CD8-positive, alpha-beta memory T cell (primary cell): ENCODE measurements around the gene UBQLN4. TPM values are rescaled to one million over a fixed set of nuclear protein-coding genes. Genes with fewer than 3 reads are reported as not detected.

ENCODE experiments used
- CTCF ChIA-PET: fragments of 350-600 bp; sonication (Branson Sonifier 250); formaldehyde crosslinking; loops from one replicate; lab custom pipeline; 2021; ENCODE audit warnings: antibody characterized with exemption; lab: Charles Lee
- POLR2A ChIA-PET: fragments of 350-600 bp; sonication (Branson Sonifier 250); formaldehyde crosslinking; loops from one replicate; lab custom pipeline; 2021; ENCODE audit warnings: antibody characterized with exemption; lab: Charles Lee
- DNase-seq, 5 donors: peaks; one replicate each; pipeline versions ENCODE4 v3.0.0 to v3.0.0-alpha.2; 2020 to 2022; ENCODE audit warnings: mixed read lengths in 1 of 5
- H3K27ac ChIP-seq: one replicate; pipeline ENCODE4 v1.7.0; 2013; ENCODE audit warnings: low read depth, mild to moderate bottlenecking, low read length, moderate library complexity
- H3K27me3 ChIP-seq: 2 replicates; pipeline ENCODE4 v1.7.0; 2013; ENCODE audit warnings: low read length, mild to moderate bottlenecking; ENCODE audit not compliant: insufficient read depth, poor library complexity, severe bottlenecking
- H3K36me3 ChIP-seq: 2 replicates; pipeline ENCODE4 v1.7.0; 2013; ENCODE audit warnings: mild to moderate bottlenecking, low read length, moderate library complexity; ENCODE audit not compliant: insufficient read depth
- H3K4me1 ChIP-seq: 2 replicates; pipeline ENCODE4 v1.7.0; 2013; ENCODE audit warnings: mild to moderate bottlenecking, low read length, moderate library complexity; ENCODE audit not compliant: insufficient read depth
- H3K4me3 ChIP-seq: 2 replicates; pipeline ENCODE4 v1.7.0; 2013; ENCODE audit warnings: mild to moderate bottlenecking, low read length
- H3K9me3 ChIP-seq: 2 replicates; pipeline ENCODE4 v1.7.0; 2013; ENCODE audit warnings: mild to moderate bottlenecking, low read length
- H3K27ac Mint-ChIP-seq, 8 donors: one replicate each; pipeline ENCODE4 v1.8.0; 2020 to 2021; ENCODE audit warnings: mixed read lengths in 8 of 8, mild to moderate bottlenecking in 6 of 8, inconsistent platforms in 3 of 8, moderate library complexity in 3 of 8
- H3K27me3 Mint-ChIP-seq, 2 donors: one replicate each; pipeline ENCODE4 v1.8.0; 2020 to 2021; ENCODE audit warnings: mixed read lengths in 2 of 2, mild to moderate bottlenecking in 1 of 2, moderate library complexity in 1 of 2
- H3K36me3 Mint-ChIP-seq, 3 donors: one replicate each; pipeline ENCODE4 v1.8.0; 2020 to 2021; ENCODE audit warnings: mixed read lengths in 3 of 3, inconsistent platforms in 1 of 3, mild to moderate bottlenecking in 1 of 3
- H3K4me1 Mint-ChIP-seq, 3 donors: one replicate each; pipeline ENCODE4 v1.8.0; 2020 to 2021; ENCODE audit warnings: mixed read lengths in 3 of 3, inconsistent platforms in 1 of 3, mild to moderate bottlenecking in 1 of 3
- H3K4me3 Mint-ChIP-seq, 7 donors: one replicate each; pipeline ENCODE4 v1.8.0; 2020 to 2021; ENCODE audit warnings: mixed read lengths in 7 of 7, mild to moderate bottlenecking in 6 of 7, moderate library complexity in 4 of 7, inconsistent platforms in 2 of 7
- H3K9me3 Mint-ChIP-seq, 5 donors: one replicate each; pipeline ENCODE4 v1.8.0; 2020 to 2022; ENCODE audit warnings: mixed read lengths in 5 of 5, mild to moderate bottlenecking in 3 of 5, moderate library complexity in 2 of 5, inconsistent platforms in 1 of 5
- polyA plus RNA-seq: library from polyadenylated mRNA; unstranded; fragments of 300-500 nt; fragmentation: Illumina TruSeq; gene quantifications from one replicate; pipeline ENCODE4 v1.2.3, GENCODE V29; 2021
- total RNA-seq, 2 experiments: library from RNA; stranded (reverse); gene quantifications; one replicate each; pipeline ENCODE4 v1.2.3, GENCODE V29; 2021

Gene UBQLN4
- total and polyA plus RNA-seq, 3 experiments from 2014 or later, result 15.6 to 61.9 (median 59.4) TPM

GRCh38 chr1:156004843-156005584, 48.6 kb downstream of the UBQLN4 start:
- Mint-ChIP-seq H3K4me3 (peak overlapping the region in 6 of 7 donors; percentile 56 to 87 (median 72)), H3K9me3 (no peaks in the 10 kb centered on the region)
- H3K27ac ChIP-seq, result no peak overlapping the region

DNA sequence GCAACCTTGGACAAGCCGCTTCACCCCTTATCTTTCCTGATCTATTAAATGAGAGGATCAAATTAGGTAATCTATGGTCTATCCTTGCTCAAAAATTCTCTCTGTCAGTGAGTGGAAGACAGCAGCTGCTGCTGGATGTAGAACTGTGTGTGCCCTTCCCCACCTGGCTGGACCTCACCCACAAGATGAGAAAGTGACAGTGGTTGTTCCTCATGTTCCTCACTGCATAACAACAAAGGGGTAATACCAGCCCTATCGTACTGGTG, 49.7 kb downstream of the UBQLN4 start:
- Mint-ChIP-seq H3K36me3 (peaks cover 0 to 14% (median 2%) of the 10 kb centered on the region in 3 donors), H3K27ac (peak overlapping the region in 4 of 8 donors; percentile 15 to 70 (median 53)), H3K9me3 (no peaks in the 10 kb centered on the region), H3K4me3 (peak overlapping the region in 2 of 7 donors; percentile 6 to 12), H3K27me3 (no peaks in the 10 kb centered on the region), H3K4me1 (peaks cover 26 to 32% (median 29%) of the 10 kb centered on the region in 3 donors)
- H3K4me1 ChIP-seq, result peaks cover 16% of the 10 kb centered on the region
- no peak for DNase-seq
- H3K27ac ChIP-seq, result no peak overlapping the region
- H3K36me3 ChIP-seq, result peaks cover 5% of the 10 kb centered on the region
- no peak overlapping the region for H3K4me3 ChIP-seq
- H3K9me3 ChIP-seq, result no peaks in the 10 kb centered on the region
- ChIA-PET CTCF (interaction anchor here (1.7 kb wide), 1 partner anchor 66 kb away, joined by 4 read pairs; no protein-coding TSS in a partner anchor), POLR2A (no interaction called here)
- H3K27me3 ChIP-seq, result no peaks in the 10 kb centered on the region

More at GRCh38 chr1:156004843-156005584, 48.6 kb downstream of the UBQLN4 start:
- POLR2A ChIA-PET, result no interaction called here
- Mint-ChIP-seq H3K27ac (peak overlapping the region; percentile 84 to 96 (median 92)), H3K36me3 (peaks cover 5 to 24% (median 6%) of the 10 kb centered on the region in 3 donors), H3K4me1 (peaks cover 28 to 32% (median 29%) of the 10 kb centered on the region in 3 donors), H3K27me3 (no peaks in the 10 kb centered on the region)
- peaks cover 16% of the 10 kb centered on the region for H3K4me1 ChIP-seq
- peak overlapping the region; percentile 2 for H3K4me3 ChIP-seq
- peaks cover 5% of the 10 kb centered on the region for H3K36me3 ChIP-seq
- H3K27me3 ChIP-seq, result no peaks in the 10 kb centered on the region
- peak in 3 of 5 donors; percentile 12 to 56 (median 21) for DNase-seq
- H3K9me3 ChIP-seq, result no peaks in the 10 kb centered on the region
- CTCF ChIA-PET, result interaction anchor here (0.7 to 1.5 kb wide), 2 partner anchors 15 to 21 kb away, joined by 3 to 4 read pairs; no protein-coding TSS in a partner anchor

- Histone ChIP-seq H3K36me3 (no peaks in the 10 kb centered on the region), H3K4me1 (peaks cover 16% of the 10 kb centered on the region), H3K9me3 (no peaks in the 10 kb centered on the region), H3K27ac (no peak overlapping the region), H3K4me3 (no peak overlapping the region), H3K27me3 (no peaks in the 10 kb centered on the region)
- H3K27ac Mint-ChIP-seq, result peak overlapping the region in 4 of 8 donors; percentile 4 to 64 (median 28)
- H3K4me1 Mint-ChIP-seq, result peaks cover 23 to 26% (median 25%) of the 10 kb centered on the region in 3 donors
- ChIA-PET CTCF (no interaction called here), POLR2A (no interaction called here)
- H3K36me3 Mint-ChIP-seq, result peaks cover 0 to 7% (median 0%) of the 10 kb centered on the region in 3 donors
- no peak overlapping the region for H3K4me3 Mint-ChIP-seq
- H3K9me3 Mint-ChIP-seq, result no peaks in the 10 kb centered on the region
- no peaks in the 10 kb centered on the region for H3K27me3 Mint-ChIP-seq
- DNase-seq, result no peak
Observed at GRCh38 chr1:156002188-156002911, 51.2 kb downstream of the UBQLN4 start.

- CTCF ChIA-PET, result no interaction called here
- H3K4me3 ChIP-seq, result no peak overlapping the region
- H3K27me3 ChIP-seq, result no peaks in the 10 kb centered on the region
- no peaks in the 10 kb centered on the region for H3K9me3 ChIP-seq
- POLR2A ChIA-PET, result interaction anchor here (0.5 kb wide), 1 partner anchor 24 kb away, joined by 3 read pairs; the partner anchor contains the start of gene ARHGEF2
- Mint-ChIP-seq H3K9me3 (no peaks in the 10 kb centered on the region), H3K4me1 (peaks cover 22 to 24% (median 22%) of the 10 kb centered on the region in 3 donors), H3K27ac (peak overlapping the region in 4 of 8 donors; percentile 1 to 65 (median 48)), H3K36me3 (peaks cover 0 to 2% (median 0%) of the 10 kb centered on the region in 3 donors), H3K4me3 (no peak overlapping the region), H3K27me3 (no peaks in the 10 kb centered on the region)
- no peaks in the 10 kb centered on the region for H3K36me3 ChIP-seq
- no peak for DNase-seq
- peaks cover 16% of the 10 kb centered on the region for H3K4me1 ChIP-seq
- no peak overlapping the region for H3K27ac ChIP-seq
Observed at GRCh38 chr1:156001662-156002171, 51.9 kb downstream of the UBQLN4 start.

DNA sequence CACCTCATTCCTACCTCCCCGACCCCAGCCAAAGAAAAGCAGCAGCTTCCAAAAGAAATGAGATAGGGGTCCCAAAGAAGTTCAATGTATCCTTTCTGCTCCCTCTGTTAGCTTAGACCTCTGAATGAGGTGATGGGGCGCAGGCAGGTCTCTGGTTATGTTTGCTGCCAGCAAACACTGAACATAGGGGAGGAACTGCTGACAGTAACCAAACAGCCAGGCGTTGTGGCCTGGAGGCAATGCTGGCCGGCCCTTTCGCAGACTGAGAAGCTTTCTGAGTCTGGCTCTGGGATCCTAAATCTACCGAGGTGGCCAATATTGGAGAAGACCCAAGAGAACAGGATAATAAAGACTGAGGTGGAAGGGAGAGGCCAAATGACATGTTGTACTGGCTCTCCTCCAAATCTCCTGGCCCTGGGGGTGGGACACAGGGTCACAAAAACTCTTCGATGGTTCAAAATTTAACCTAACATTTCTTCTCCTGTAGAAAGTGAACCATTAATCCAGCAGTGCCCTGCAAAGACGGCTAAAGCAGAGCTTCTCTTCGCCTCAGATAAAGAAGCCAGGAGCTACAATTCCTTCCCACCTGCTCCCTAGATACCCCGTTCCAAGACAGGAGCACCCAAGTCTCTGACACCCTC, 52.5 kb downstream of the UBQLN4 start:
- POLR2A ChIA-PET, result interaction anchor here (0.5 to 0.6 kb wide), 2 partner anchors 12 to 23 kb away, joined by 3 to 5 read pairs; partner anchors contain the start of gene ARHGEF2
- CTCF ChIA-PET, result interaction anchor here (0.9 kb wide), 1 partner anchor 11 kb away, joined by 4 read pairs; no protein-coding TSS in a partner anchor
- peak overlapping the region in 3 of 8 donors; percentile 32 to 65 (median 64) for H3K27ac Mint-ChIP-seq

DNA sequence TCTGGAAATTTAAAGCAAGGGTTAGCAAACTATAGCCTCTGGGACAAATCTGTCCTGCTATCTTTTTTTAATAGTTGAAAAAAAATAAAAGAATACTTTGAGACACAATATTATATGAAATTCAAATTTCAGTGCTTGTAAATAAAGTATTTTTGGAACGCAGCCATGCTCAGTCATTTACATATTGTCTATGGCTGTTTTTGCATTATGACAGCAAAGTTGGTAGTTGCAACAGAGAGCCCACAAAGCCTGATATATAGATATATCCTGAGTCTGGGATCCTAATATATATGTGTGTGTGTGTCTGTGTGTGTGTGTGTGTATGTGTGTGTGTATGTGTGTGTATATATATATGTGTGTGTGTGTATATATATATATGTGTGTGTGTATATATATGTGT, 53.6 kb downstream of the UBQLN4 start:
- no peaks in the 10 kb centered on the region for H3K27me3 ChIP-seq
- no peak overlapping the region for H3K27ac Mint-ChIP-seq

More for the DNA sequence above, 52.5 kb downstream of the UBQLN4 start:
- Histone ChIP-seq H3K36me3 (no peaks in the 10 kb centered on the region), H3K4me1 (peaks cover 16% of the 10 kb centered on the region), H3K27ac (no peak overlapping the region), H3K27me3 (no peaks in the 10 kb centered on the region), H3K4me3 (no peak overlapping the region), H3K9me3 (no peaks in the 10 kb centered on the region)
- no peaks in the 10 kb centered on the region for H3K9me3 Mint-ChIP-seq
- no peaks in the 10 kb centered on the region for H3K36me3 Mint-ChIP-seq
- H3K4me3 Mint-ChIP-seq, result no peak overlapping the region
- no peak for DNase-seq
- H3K27me3 Mint-ChIP-seq, result peaks cover 0 to under 1% of the 10 kb centered on the region in 2 donors
- peaks cover 17 to 20% (median 19%) of the 10 kb centered on the region in 3 donors for H3K4me1 Mint-ChIP-seq

GRCh38 chr1:155996166-155996565, 57.4 kb downstream of the UBQLN4 start:
- CTCF ChIA-PET, result interaction anchor here (0.6 kb wide), 1 partner anchor 221 kb away, joined by 3 read pairs; no protein-coding TSS in a partner anchor
- Mint-ChIP-seq H3K4me3 (no peak overlapping the region), H3K4me1 (no peaks in the 10 kb centered on the region), H3K36me3 (no peaks in the 10 kb centered on the region), H3K27me3 (peaks cover 0 to 2% of the 10 kb centered on the region in 2 donors), H3K27ac (peak overlapping the region in 3 of 8 donors; percentile 33 to 79 (median 70)), H3K9me3 (no peaks in the 10 kb centered on the region)
- POLR2A ChIA-PET, result no interaction called here
- no peaks in the 10 kb centered on the region for H3K4me1 ChIP-seq
- no peak overlapping the region for H3K27ac ChIP-seq
- H3K9me3 ChIP-seq, result no peaks in the 10 kb centered on the region
- H3K27me3 ChIP-seq, result no peaks in the 10 kb centered on the region
- DNase-seq, result no peak
- H3K36me3 ChIP-seq, result no peaks in the 10 kb centered on the region
- no peak overlapping the region for H3K4me3 ChIP-seq

More for the DNA sequence above, 53.6 kb downstream of the UBQLN4 start:
- ChIA-PET POLR2A (no interaction called here), CTCF (no interaction called here)
- DNase-seq, result no peak
- Mint-ChIP-seq H3K36me3 (no peaks in the 10 kb centered on the region), H3K27me3 (peaks cover 0 to 2% of the 10 kb centered on the region in 2 donors), H3K9me3 (no peaks in the 10 kb centered on the region), H3K4me1 (peaks cover 10 to 12% (median 10%) of the 10 kb centered on the region in 3 donors), H3K4me3 (no peak overlapping the region)
- Histone ChIP-seq H3K4me1 (peaks cover 6% of the 10 kb centered on the region), H3K4me3 (no peak overlapping the region), H3K9me3 (no peaks in the 10 kb centered on the region), H3K36me3 (no peaks in the 10 kb centered on the region), H3K27ac (no peak overlapping the region)
